ENCODE results near the gene GSDMA.

The GSDMA gene

DNA sequence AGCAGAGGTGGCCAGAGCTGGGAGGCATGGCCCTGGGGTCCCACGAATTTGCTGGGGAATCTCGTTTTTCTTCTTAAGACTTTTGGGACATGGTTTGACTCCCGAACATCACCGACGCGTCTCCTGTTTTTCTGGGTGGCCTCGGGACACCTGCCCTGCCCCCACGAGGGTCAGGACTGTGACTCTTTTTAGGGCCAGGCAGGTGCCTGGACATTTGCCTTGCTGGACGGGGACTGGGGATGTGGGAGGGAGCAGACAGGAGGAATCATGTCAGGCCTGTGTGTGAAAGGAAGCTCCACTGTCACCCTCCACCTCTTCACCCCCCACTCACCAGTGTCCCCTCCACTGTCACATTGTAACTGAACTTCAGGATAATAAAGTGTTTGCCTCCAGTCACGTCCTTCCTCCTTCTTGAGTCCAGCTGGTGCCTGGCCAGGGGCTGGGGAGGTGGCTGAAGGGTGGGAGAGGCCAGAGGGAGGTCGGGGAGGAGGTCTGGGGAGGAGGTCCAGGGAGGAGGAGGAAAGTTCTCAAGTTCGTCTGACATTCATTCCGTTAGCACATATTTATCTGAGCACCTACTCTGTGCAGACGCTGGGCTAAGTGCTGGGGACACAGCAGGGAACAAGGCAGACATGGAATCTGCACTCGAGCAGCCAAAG, 54.7 kb downstream of the GSDMA start (continued):
- TF ChIP-seq MEIS1 (CRISPR knock-in tag; IDR thresholded peaks at IDR 0.05; ENCODE audit: borderline replicate concordance) (no peak), ZFP3 (tag by site-specific recombination; IDR thresholded peaks at IDR 0.05; ENCODE audit: low read depth) (no peak), ZNF48 (tag by site-specific recombination; IDR thresholded peaks at IDR 0.05) (no peak), ZNF214 (tag by site-specific recombination; IDR thresholded peaks at IDR 0.05; ENCODE audit: borderline replicate concordance) (no peak), YY2 (tag by site-specific recombination; IDR thresholded peaks at IDR 0.05) (no peak), ZFHX2 (tag by site-specific recombination; conservative IDR thresholded peaks at IDR 0.05) (0 out of 2 replicates have a peak, but pooled peaks have one; percentile 6), ZEB2 (tag by site-specific recombination; IDR thresholded peaks at IDR 0.05) (no peak), ZNF664 (tag by site-specific recombination; IDR thresholded peaks at IDR 0.05) (peak; percentile 90), ZNF202 (tag by site-specific recombination; IDR thresholded peaks at IDR 0.05; ENCODE audit: borderline replicate concordance) (no peak), ZBTB1 (tag by site-specific recombination; IDR thresholded peaks at IDR 0.05) (no peak), ZBTB17 (tag by site-specific recombination; IDR thresholded peaks at IDR 0.05) (no peak), ZNF433 (tag by site-specific recombination; IDR thresholded peaks at IDR 0.05; ENCODE audit: low read depth) (no peak)
- TF ChIP-seq, protein P1, sequence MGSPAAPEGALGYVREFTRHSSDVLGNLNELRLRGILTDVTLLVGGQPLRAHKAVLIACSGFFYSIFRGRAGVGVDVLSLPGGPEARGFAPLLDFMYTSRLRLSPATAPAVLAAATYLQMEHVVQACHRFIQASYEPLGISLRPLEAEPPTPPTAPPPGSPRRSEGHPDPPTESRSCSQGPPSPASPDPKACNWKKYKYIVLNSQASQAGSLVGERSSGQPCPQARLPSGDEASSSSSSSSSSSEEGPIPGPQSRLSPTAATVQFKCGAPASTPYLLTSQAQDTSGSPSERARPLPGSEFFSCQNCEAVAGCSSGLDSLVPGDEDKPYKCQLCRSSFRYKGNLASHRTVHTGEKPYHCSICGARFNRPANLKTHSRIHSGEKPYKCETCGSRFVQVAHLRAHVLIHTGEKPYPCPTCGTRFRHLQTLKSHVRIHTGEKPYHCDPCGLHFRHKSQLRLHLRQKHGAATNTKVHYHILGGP (tag by site-specific recombination; IDR thresholded peaks at IDR 0.05), result no peak
- TF ChIP-seq, protein P2, sequence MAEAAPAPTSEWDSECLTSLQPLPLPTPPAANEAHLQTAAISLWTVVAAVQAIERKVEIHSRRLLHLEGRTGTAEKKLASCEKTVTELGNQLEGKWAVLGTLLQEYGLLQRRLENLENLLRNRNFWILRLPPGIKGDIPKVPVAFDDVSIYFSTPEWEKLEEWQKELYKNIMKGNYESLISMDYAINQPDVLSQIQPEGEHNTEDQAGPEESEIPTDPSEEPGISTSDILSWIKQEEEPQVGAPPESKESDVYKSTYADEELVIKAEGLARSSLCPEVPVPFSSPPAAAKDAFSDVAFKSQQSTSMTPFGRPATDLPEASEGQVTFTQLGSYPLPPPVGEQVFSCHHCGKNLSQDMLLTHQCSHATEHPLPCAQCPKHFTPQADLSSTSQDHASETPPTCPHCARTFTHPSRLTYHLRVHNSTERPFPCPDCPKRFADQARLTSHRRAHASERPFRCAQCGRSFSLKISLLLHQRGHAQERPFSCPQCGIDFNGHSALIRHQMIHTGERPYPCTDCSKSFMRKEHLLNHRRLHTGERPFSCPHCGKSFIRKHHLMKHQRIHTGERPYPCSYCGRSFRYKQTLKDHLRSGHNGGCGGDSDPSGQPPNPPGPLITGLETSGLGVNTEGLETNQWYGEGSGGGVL (tag by site-specific recombination; IDR thresholded peaks at IDR 0.05), result 0 out of 2 replicates have a peak, but pooled peaks have one; percentile 10

- Histone ChIP-seq H3K27ac (ENCODE audit: extremely low read depth, low read depth, low read length) (no peak overlapping the region), H3K36me3 (ENCODE audit: control insufficient read depth in 2 of 2, insufficient read depth in 1 of 2, low read length in 2 of 2) (peaks cover 10 to 54% of the 10 kb centered on the region in 2 experiments; a peak in 2 of 3 replicates), H3K4me1 (ENCODE audit: control insufficient read depth, insufficient read depth, low read length) (peaks cover 6% of the 10 kb centered on the region), H3K4me3 (ENCODE audit: low read depth, low read length) (no peak overlapping the region), H3K9me3 (ENCODE audit: control insufficient read depth, insufficient read depth, low read depth, low read length) (no peaks in the 10 kb centered on the region)
- ChIA-PET POLR2A (interaction anchor here (0.6 to 1.2 kb wide), 3 partner anchors 38 to 346 kb away, joined by 3 read pairs; partner anchors contain the start of genes GJD3 and PSMD3), CTCF (interaction anchor here (0.5 to 14.3 kb wide), 9 partner anchors 8 to 395 kb away, joined by 3 to 268 read pairs (median 4); partner anchors contain the start of gene NR1D1)
- TF ChIP-seq, protein P3, sequence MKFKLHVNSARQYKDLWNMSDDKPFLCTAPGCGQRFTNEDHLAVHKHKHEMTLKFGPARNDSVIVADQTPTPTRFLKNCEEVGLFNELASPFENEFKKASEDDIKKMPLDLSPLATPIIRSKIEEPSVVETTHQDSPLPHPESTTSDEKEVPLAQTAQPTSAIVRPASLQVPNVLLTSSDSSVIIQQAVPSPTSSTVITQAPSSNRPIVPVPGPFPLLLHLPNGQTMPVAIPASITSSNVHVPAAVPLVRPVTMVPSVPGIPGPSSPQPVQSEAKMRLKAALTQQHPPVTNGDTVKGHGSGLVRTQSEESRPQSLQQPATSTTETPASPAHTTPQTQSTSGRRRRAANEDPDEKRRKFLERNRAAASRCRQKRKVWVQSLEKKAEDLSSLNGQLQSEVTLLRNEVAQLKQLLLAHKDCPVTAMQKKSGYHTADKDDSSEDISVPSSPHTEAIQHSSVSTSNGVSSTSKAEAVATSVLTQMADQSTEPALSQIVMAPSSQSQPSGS (tag by site-specific recombination; IDR thresholded peaks at IDR 0.05; ENCODE audit: low read depth), result no peak
- TF ChIP-seq REPIN1 (tag by site-specific recombination; IDR thresholded peaks at IDR 0.05; ENCODE audit: low read depth) (no peak), HOXC10 (CRISPR knock-in tag; IDR thresholded peaks at IDR 0.05) (no peak), ZNF146 (tag by site-specific recombination; IDR thresholded peaks at IDR 0.05) (no peak), ZNF10 (tag by site-specific recombination; IDR thresholded peaks at IDR 0.05) (no peak), FEZF1 (tag by site-specific recombination; IDR thresholded peaks at IDR 0.05) (no peak), ZNF561 (tag by site-specific recombination; IDR thresholded peaks at IDR 0.05; ENCODE audit: borderline replicate concordance) (no peak), OSR2 (tag by site-specific recombination; IDR thresholded peaks at IDR 0.05) (no peak), ZFP37 (tag by site-specific recombination; IDR thresholded peaks at IDR 0.05) (no peak), ZNF664 (tag by site-specific recombination; IDR thresholded peaks at IDR 0.05) (no peak), YY2 (tag by site-specific recombination; IDR thresholded peaks at IDR 0.05) (no peak)
- TF ChIP-seq, protein P4, sequence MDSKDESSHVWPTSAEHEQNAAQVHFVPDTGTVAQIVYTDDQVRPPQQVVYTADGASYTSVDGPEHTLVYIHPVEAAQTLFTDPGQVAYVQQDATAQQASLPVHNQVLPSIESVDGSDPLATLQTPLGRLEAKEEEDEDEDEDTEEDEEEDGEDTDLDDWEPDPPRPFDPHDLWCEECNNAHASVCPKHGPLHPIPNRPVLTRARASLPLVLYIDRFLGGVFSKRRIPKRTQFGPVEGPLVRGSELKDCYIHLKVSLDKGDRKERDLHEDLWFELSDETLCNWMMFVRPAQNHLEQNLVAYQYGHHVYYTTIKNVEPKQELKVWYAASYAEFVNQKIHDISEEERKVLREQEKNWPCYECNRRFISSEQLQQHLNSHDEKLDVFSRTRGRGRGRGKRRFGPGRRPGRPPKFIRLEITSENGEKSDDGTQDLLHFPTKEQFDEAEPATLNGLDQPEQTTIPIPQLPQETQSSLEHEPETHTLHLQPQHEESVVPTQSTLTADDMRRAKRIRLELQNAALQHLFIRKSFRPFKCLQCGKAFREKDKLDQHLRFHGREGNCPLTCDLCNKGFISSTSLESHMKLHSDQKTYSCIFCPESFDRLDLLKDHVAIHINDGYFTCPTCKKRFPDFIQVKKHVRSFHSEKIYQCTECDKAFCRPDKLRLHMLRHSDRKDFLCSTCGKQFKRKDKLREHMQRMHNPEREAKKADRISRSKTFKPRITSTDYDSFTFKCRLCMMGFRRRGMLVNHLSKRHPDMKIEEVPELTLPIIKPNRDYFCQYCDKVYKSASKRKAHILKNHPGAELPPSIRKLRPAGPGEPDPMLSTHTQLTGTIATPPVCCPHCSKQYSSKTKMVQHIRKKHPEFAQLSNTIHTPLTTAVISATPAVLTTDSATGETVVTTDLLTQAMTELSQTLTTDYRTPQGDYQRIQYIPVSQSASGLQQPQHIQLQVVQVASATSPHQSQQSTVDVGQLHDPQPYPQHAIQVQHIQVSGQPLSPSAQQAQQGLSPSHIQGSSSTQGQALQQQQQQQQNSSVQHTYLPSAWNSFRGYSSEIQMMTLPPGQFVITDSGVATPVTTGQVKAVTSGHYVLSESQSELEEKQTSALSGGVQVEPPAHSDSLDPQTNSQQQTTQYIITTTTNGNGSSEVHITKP (tag by site-specific recombination; IDR thresholded peaks at IDR 0.05), result 0 out of 2 replicates have a peak, but pooled peaks have one; percentile 17
- TF ChIP-seq, protein P5, sequence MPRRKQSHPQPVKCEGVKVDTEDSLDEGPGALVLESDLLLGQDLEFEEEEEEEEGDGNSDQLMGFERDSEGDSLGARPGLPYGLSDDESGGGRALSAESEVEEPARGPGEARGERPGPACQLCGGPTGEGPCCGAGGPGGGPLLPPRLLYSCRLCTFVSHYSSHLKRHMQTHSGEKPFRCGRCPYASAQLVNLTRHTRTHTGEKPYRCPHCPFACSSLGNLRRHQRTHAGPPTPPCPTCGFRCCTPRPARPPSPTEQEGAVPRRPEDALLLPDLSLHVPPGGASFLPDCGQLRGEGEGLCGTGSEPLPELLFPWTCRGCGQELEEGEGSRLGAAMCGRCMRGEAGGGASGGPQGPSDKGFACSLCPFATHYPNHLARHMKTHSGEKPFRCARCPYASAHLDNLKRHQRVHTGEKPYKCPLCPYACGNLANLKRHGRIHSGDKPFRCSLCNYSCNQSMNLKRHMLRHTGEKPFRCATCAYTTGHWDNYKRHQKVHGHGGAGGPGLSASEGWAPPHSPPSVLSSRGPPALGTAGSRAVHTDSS (tag by site-specific recombination; IDR thresholded peaks at IDR 0.05), result peak; percentile 42; the same call in 1 of the 2 replicates
Measured at GRCh38 chr17:40018211-40019121, 55.7 kb downstream of the GSDMA start.
